ENCODE measurements around the gene TMEM95.

DNA sequence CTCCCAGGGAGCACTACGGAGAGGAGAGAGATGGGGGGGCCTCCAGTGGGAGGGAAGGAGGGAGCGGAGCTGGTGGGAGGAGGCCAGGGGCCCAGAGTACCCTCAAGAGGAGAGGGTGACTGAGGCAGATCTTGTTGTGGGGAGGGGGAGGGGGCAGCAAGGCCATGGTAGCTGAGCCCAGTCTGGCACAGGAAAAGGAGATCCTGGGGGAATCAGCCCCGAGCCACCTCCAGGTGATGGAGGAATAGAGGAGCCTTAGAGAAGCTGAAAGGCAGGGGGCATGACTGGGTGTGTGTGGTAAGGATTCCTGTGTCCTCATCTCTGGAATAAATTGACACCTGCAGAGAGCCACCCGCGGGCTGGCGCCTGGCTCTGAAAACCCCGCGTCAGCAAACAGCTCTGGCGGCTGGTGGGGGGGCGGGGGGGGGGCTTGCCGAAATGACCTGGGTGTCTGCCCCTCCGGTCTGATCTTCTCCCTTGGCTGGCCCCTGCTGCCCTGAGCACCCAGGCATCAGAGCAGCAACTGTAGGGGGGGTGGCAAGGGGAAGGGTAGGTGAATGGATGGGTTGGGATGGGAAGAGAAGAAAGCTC, 51.4 kb downstream of the TMEM95 start:
- no peak for TF ChIP-seq CTCF (IDR thresholded peaks at IDR 0.05)
- TF ChIP-seq POLR2A (IDR thresholded peaks at IDR 0.05) = no peak
